Muscle of leg (tissue), 11 donors: ENCODE measurements around the gene SCN10A. TPM values are rescaled to one million over a fixed set of nuclear protein-coding genes. Genes with fewer than 3 reads are reported as not detected.

Experiments
- DNase-seq: peaks from one replicate; pipeline ENCODE4 v3.0.0; 2013
- H3K27ac ChIP-seq: one replicate; pipeline ENCODE4 v1.5.1; 2013; ENCODE audit warnings: mild to moderate bottlenecking, low read length, control low read depth
- H3K27me3 ChIP-seq: one replicate; pipeline ENCODE4 v1.6.1; 2013; ENCODE audit warnings: low read length; ENCODE audit not compliant: control insufficient read depth, insufficient read depth
- H3K36me3 ChIP-seq: one replicate; pipeline ENCODE4 v1.6.1; 2013; ENCODE audit warnings: low read length; ENCODE audit not compliant: control insufficient read depth, insufficient read depth
- H3K4me1 ChIP-seq: one replicate; pipeline ENCODE4 v1.6.1; 2013; ENCODE audit warnings: low read length; ENCODE audit not compliant: control insufficient read depth, insufficient read depth
- H3K4me3 ChIP-seq: one replicate; pipeline ENCODE4 v1.5.1; 2013; ENCODE audit warnings: low read length, control low read depth
- H3K9me3 ChIP-seq: replicated peaks from 2 replicates; pipeline ENCODE4 v1.6.1; 2013; ENCODE audit warnings: low read depth, low read length; ENCODE audit not compliant: control insufficient read depth
- WGBS: methylation state at CpG from one replicate; pipeline ENCODE4 v1.1.5; 2013; ENCODE audit warnings: missing lambda C conversion rate; ENCODE audit not compliant: insufficient coverage; 5-methylcytosine and 5-hydroxymethylcytosine counted together
- polyA plus RNA-seq, 8 donors: library from polyadenylated mRNA; unstranded; fragments of 120-200 nt; gene quantifications; one replicate each; pipeline versions ENCODE4 v1.2.1 to v1.2.3, GENCODE V29; 2013; ENCODE audit warnings: inconsistent platforms in 1 of 8, low replicate concordance in 1 of 8; ENCODE audit not compliant: insufficient read length in 8 of 8, insufficient read depth in 1 of 8
- total RNA-seq: library from RNA; stranded (reverse); fragments of 120-200 nt; gene quantifications from one replicate; pipeline ENCODE4 v1.2.4, GENCODE V29; 2013

SCN10A gene
- total and polyA plus RNA-seq, 9 donors = not detected

GRCh38 chr3:38658841-38659240, 157.2 kb downstream of the SCN10A start:
- H3K4me3 ChIP-seq = no peak overlapping the region
- H3K27ac ChIP-seq = no peak overlapping the region
- H3K4me1 ChIP-seq = no peaks in the 10 kb centered on the region
- H3K9me3 ChIP-seq = peaks cover 10% of the 10 kb centered on the region
- WGBS = 10% methylated on average over 6 of the region's 9 CpGs
- H3K27me3 ChIP-seq = peaks cover 26% of the 10 kb centered on the region
- no peak for DNase-seq
- no peaks in the 10 kb centered on the region for H3K36me3 ChIP-seq

GRCh38 chr3:38657369-38657768, 158.6 kb downstream of the SCN10A start:
- H3K4me1 ChIP-seq = no peaks in the 10 kb centered on the region
- H3K36me3 ChIP-seq = no peaks in the 10 kb centered on the region
- DNase-seq = no peak
- H3K4me3 ChIP-seq = no peak overlapping the region
- peaks cover 10% of the 10 kb centered on the region for H3K9me3 ChIP-seq
- peaks cover 29% of the 10 kb centered on the region for H3K27me3 ChIP-seq
- 56% methylated on average over 4 of the region's 5 CpGs for WGBS
- no peak overlapping the region for H3K27ac ChIP-seq

GRCh38 chr3:38655708-38656300, 160.2 kb downstream of the SCN10A start:
- peaks cover 41% of the 10 kb centered on the region for H3K27me3 ChIP-seq
- H3K4me1 ChIP-seq = peaks cover 3% of the 10 kb centered on the region
- no peaks in the 10 kb centered on the region for H3K9me3 ChIP-seq
- no peak overlapping the region for H3K27ac ChIP-seq
- H3K4me3 ChIP-seq = no peak overlapping the region
- H3K36me3 ChIP-seq = no peaks in the 10 kb centered on the region
- WGBS = 0% methylated on average over 1 of the region's 7 CpGs
- peak; percentile 57 for DNase-seq

- no peak for DNase-seq
- H3K4me3 ChIP-seq = no peak overlapping the region
- 61% methylated on average over 2 of the region's 7 CpGs for WGBS
- H3K9me3 ChIP-seq = no peaks in the 10 kb centered on the region
- no peak overlapping the region for H3K27ac ChIP-seq
- peaks cover 52% of the 10 kb centered on the region for H3K27me3 ChIP-seq
- H3K4me1 ChIP-seq = peaks cover 12% of the 10 kb centered on the region
- no peaks in the 10 kb centered on the region for H3K36me3 ChIP-seq
Measured at GRCh38 chr3:38653685-38654537, 162.1 kb downstream of the SCN10A start.

- H3K4me1 ChIP-seq = peaks cover 18% of the 10 kb centered on the region
- no peaks in the 10 kb centered on the region for H3K9me3 ChIP-seq
- H3K27ac ChIP-seq = no peak overlapping the region
- H3K4me3 ChIP-seq = no peak overlapping the region
- no CpG with 5 or more reads among the region's 1 CpG for WGBS
- peaks cover 52% of the 10 kb centered on the region for H3K27me3 ChIP-seq
- H3K36me3 ChIP-seq = no peaks in the 10 kb centered on the region
- no peak for DNase-seq
Measured at GRCh38 chr3:38652934-38653333, 163.1 kb downstream of the SCN10A start.

GRCh38 chr3:38651153-38651789, 164.7 kb downstream of the SCN10A start:
- peaks cover 48% of the 10 kb centered on the region for H3K27me3 ChIP-seq
- H3K27ac ChIP-seq = no peak overlapping the region
- 2% methylated on average over 9 of the region's 19 CpGs for WGBS
- no peaks in the 10 kb centered on the region for H3K9me3 ChIP-seq
- H3K4me1 ChIP-seq = peaks cover 18% of the 10 kb centered on the region
- H3K36me3 ChIP-seq = no peaks in the 10 kb centered on the region
- peak; percentile 62 for DNase-seq
- H3K4me3 ChIP-seq = no peak overlapping the region

GRCh38 chr3:38650248-38650951, 165.6 kb downstream of the SCN10A start:
- Histone ChIP-seq H3K27ac (no peak overlapping the region), H3K9me3 (no peaks in the 10 kb centered on the region), H3K4me3 (no peak overlapping the region), H3K36me3 (no peaks in the 10 kb centered on the region), H3K4me1 (peaks cover 18% of the 10 kb centered on the region), H3K27me3 (peaks cover 48% of the 10 kb centered on the region)
- DNase-seq = no peak
- whole genome bisulfite sequencing = 60% methylated on average over 4 of the region's 14 CpGs

GRCh38 chr3:38649500-38650247, 166.3 kb downstream of the SCN10A start, which contains the start of gene SCN5A:
TSS of gene SCN5A (minus strand) at chr3:38649687. CDS start at chr3:38633307, 16,380 bp downstream.
- Histone ChIP-seq H3K27ac (no peak within 1 kb of the TSS), H3K36me3 (no peaks in the 10 kb centered on the region), H3K9me3 (no peaks in the 10 kb centered on the region), H3K27me3 (peaks cover 50% of the 10 kb centered on the region), H3K4me3 (peak within 1 kb of the TSS; percentile 43), H3K4me1 (peaks cover 18% of the 10 kb centered on the region)
- DNase-seq = peak; percentile 71
- WGBS = under 1% methylated on average over 60 of the region's 76 CpGs

GRCh38 chr3:38648659-38649499, 167.1 kb downstream of the SCN10A start:
- Histone ChIP-seq H3K27me3 (peaks cover 50% of the 10 kb centered on the region), H3K36me3 (no peaks in the 10 kb centered on the region), H3K4me1 (peaks cover 20% of the 10 kb centered on the region), H3K27ac (no peak overlapping the region), H3K9me3 (no peaks in the 10 kb centered on the region), H3K4me3 (peak overlapping the region; percentile 43)
- WGBS = 3% methylated on average over 35 of the region's 56 CpGs
- DNase-seq = peak; percentile 21
